Chondrocyte (in vitro differentiated cells): ENCODE data around the gene SLC16A13. TPM values are rescaled to one million over a fixed set of nuclear protein-coding genes. Genes with fewer than 3 reads are reported as not detected.

ENCODE experiments used
- DNase-seq: peaks from one replicate; pipeline ENCODE4 v3.0.0; 2021; ENCODE audit warnings: mixed read lengths, low spot score
- H3K27ac Mint-ChIP-seq: one replicate; pipeline ENCODE4 v1.8.0; 2021; ENCODE audit warnings: mild to moderate bottlenecking, moderate library complexity, mixed read lengths; ENCODE audit not compliant: unreplicated experiment
- H3K27me3 Mint-ChIP-seq: 2 replicates; pipeline ENCODE4 v1.8.0; 2021; ENCODE audit warnings: low read depth, mixed read lengths
- H3K36me3 Mint-ChIP-seq: 2 replicates; pipeline ENCODE4 v1.8.0; 2021; ENCODE audit warnings: low read depth, mixed read lengths
- H3K4me1 Mint-ChIP-seq: 2 replicates; pipeline ENCODE4 v1.8.0; 2021; ENCODE audit warnings: low read depth, mild to moderate bottlenecking, mixed read lengths
- H3K4me3 Mint-ChIP-seq: one replicate; pipeline ENCODE4 v1.8.0; 2021; ENCODE audit warnings: mild to moderate bottlenecking, moderate library complexity, mixed read lengths; ENCODE audit not compliant: unreplicated experiment
- H3K9me3 Mint-ChIP-seq: 2 replicates; pipeline ENCODE4 v1.8.0; 2021; ENCODE audit warnings: low read depth, mixed read lengths
- CTCF ChIP-seq: fragments of 200-600 bp; sonication (generic); IDR thresholded peaks from 2 replicates; pipeline ENCODE4 v1.5.0; 2021; ENCODE audit warnings: antibody characterized with exemption, mild to moderate bottlenecking, moderate library complexity
- total RNA-seq: library from RNA; stranded (reverse); gene quantifications from 3 replicates; pipeline ENCODE4 v1.2.1, GENCODE V29; 2021

Gene SLC16A13
- total RNA-seq, 1 donor from 2014 or later: 4.8 TPM

- Mint-ChIP-seq H3K27me3 (no peaks in the 10 kb centered on the region), H3K27ac (no peak overlapping the region), H3K36me3 (peaks cover 4% of the 10 kb centered on the region), H3K4me3 (no peak overlapping the region), H3K9me3 (no peaks in the 10 kb centered on the region), H3K4me1 (peaks cover 31% of the 10 kb centered on the region)
- DNase-seq: no peak
- no peak for TF ChIP-seq CTCF
These were observed 28.7 kb upstream of the SLC16A13 start for GRCh38 chr17:7007143-7007542.

- Mint-ChIP-seq H3K9me3 (no peaks in the 10 kb centered on the region), H3K27me3 (no peaks in the 10 kb centered on the region), H3K27ac (peak overlapping the region; percentile 61), H3K36me3 (peaks cover 5% of the 10 kb centered on the region), H3K4me3 (peak overlapping the region; percentile 97), H3K4me1 (peaks cover 50% of the 10 kb centered on the region)
- TF ChIP-seq CTCF: no peak
- no peak for DNase-seq
These were observed 25.3 kb upstream of the SLC16A13 start for GRCh38 chr17:7010523-7010922.

GRCh38 chr17:7011415-7011814 lies 24.4 kb upstream of the SLC16A13 start:
- peak overlapping the region; percentile 100 for H3K27ac Mint-ChIP-seq
- peaks cover 59% of the 10 kb centered on the region for H3K4me1 Mint-ChIP-seq
- H3K4me3 Mint-ChIP-seq: peak overlapping the region; percentile 97
- no peaks in the 10 kb centered on the region for H3K27me3 Mint-ChIP-seq
- no peak for DNase-seq
- peaks cover 5% of the 10 kb centered on the region for H3K36me3 Mint-ChIP-seq
- no peak for TF ChIP-seq CTCF
- H3K9me3 Mint-ChIP-seq: no peaks in the 10 kb centered on the region

GRCh38 chr17:7011942-7012254 lies 23.9 kb upstream of the SLC16A13 start:
- DNase-seq: no peak
- Mint-ChIP-seq H3K4me3 (peak overlapping the region; percentile 97), H3K27ac (peak overlapping the region; percentile 100), H3K27me3 (no peaks in the 10 kb centered on the region), H3K9me3 (no peaks in the 10 kb centered on the region), H3K4me1 (peaks cover 60% of the 10 kb centered on the region), H3K36me3 (peaks cover 5% of the 10 kb centered on the region)
- no peak for TF ChIP-seq CTCF

GRCh38 chr17:7014261-7014994 lies 21.4 kb upstream of the SLC16A13 start:
- Mint-ChIP-seq H3K4me3 (peak overlapping the region; percentile 97), H3K27me3 (no peaks in the 10 kb centered on the region), H3K4me1 (peaks cover 54% of the 10 kb centered on the region)

More at GRCh38 chr17:7014261-7014994, 21.4 kb upstream of the SLC16A13 start:
- peaks cover 5% of the 10 kb centered on the region for H3K36me3 Mint-ChIP-seq
- H3K27ac Mint-ChIP-seq: peak overlapping the region; percentile 100
- DNase-seq: peak; percentile 100
- no peaks in the 10 kb centered on the region for H3K9me3 Mint-ChIP-seq
- peak; percentile 89 for TF ChIP-seq CTCF
